ENCODE data around the gene RSPH9.

GRCh38 chr6:43687437-43688347 is 42.9 kb downstream of the RSPH9 start, which contains the start of gene MRPS18A:
- TF ChIP-seq CTCF (conservative IDR thresholded peaks at IDR 0.05; ENCODE audit: low read depth, low read length) (no peak), EZH2 (IDR thresholded peaks at IDR 0.05; ENCODE audit: low read length, unreplicated experiment) (no peak), EZH2phosphoT487 (IDR thresholded peaks at IDR 0.05; ENCODE audit: borderline replicate concordance, low read length) (no peak)

Data from PC-3 (cell line).